CD4-positive, alpha-beta T cell treated with Interleukin-15 for 4 hours (primary cell): ENCODE results near the gene WNT6.

Source experiments
- DNase-seq: peaks from one replicate; pipeline ENCODE4 v3.0.0-alpha.2; 2020; ENCODE audit warnings: low spot score

WNT6 gene

DNA sequence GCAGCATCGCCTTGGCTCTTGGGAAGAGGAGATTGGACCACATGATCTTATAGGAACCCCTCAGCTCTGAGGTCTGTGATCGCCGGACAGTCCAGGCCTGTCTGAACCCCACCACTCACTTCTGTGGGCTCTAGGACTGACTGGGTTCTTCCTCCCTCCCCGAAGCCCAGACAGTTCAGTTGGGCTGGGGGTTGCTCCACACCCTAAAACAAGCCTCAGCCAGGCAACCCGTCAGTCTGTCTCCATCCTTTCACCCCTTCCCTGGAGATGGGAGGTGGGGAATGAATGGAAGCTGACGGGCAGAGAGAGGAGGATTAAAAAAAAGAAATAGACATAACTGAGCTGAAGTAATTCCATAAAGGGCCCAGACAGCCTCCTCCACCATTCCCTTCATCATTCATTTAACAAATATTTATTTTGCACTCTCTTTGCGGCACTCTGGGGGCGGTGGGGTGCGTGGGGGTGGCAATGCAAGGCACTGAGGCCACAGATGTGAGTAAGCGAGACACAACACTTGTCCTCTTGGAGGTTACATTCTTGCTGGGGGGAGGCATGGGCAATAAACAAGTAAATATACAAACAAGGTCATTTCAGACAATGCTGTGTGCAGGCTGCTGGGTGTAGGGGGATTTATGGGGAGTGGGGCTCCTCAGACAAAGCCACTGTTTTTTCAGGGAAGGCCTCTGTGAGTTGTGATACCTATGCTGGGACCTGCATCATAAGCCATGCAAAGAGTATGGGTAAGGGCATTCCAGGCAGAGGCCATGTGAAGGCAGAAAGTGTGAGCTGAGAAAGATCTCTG is 33.9 kb downstream of the WNT6 start:
- no peak for DNase-seq

GRCh38 chr2:218894151-218894879 is 34.7 kb downstream of the WNT6 start:
- DNase-seq: no peak

- no peak for DNase-seq
Observed at GRCh38 chr2:218894880-218895157, 35.2 kb downstream of the WNT6 start.

- no peak for DNase-seq
Observed at GRCh38 chr2:218895326-218895725, 35.7 kb downstream of the WNT6 start.

- DNase-seq: no peak
Observed at GRCh38 chr2:218895759-218896500, 36.3 kb downstream of the WNT6 start.

DNA sequence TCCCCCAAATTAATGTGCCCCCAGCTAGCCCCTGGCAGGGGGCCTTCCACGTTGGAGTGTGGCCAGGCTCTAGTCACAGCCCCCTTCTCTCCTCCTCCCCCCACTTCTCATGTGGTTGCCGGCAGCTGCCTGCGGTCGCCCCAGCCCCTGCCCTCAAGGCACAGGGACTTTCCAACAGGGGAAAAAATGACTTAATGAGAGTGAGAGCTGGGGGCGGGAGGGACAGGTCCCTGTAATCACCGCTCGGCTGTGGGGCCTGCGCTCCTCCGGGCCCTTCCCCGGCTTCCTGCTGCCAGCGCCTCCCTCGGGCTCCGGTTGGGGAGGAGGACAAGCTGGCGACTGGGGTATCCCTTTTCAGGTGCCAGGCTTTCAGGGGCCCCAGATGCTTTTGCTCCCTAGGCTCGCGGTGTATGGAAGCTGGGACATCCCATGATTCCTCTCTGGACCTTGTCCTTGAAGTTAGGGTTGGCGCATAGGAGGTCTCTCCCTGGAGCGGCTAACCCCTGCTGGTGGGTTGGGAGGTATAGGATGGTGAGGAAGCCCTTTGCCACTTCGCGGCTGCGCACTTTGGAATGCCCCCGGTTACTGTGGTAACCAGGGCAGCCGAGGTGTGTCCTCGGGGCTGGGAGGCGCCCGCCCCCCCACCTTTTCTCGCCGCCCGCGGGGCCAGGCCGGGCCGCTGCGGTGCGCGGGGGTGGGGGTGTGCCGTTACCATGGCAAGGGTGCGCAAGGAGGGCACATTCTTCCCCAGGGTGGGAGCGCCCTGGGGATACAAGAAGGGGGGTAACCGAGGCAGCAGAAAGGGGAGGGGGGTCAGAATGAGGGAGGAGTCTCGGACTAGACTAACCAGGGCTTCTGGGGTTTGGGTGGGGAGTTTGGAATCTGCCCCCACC is 37.1 kb downstream of the WNT6 start:
- peak; percentile 91 for DNase-seq

DNA sequence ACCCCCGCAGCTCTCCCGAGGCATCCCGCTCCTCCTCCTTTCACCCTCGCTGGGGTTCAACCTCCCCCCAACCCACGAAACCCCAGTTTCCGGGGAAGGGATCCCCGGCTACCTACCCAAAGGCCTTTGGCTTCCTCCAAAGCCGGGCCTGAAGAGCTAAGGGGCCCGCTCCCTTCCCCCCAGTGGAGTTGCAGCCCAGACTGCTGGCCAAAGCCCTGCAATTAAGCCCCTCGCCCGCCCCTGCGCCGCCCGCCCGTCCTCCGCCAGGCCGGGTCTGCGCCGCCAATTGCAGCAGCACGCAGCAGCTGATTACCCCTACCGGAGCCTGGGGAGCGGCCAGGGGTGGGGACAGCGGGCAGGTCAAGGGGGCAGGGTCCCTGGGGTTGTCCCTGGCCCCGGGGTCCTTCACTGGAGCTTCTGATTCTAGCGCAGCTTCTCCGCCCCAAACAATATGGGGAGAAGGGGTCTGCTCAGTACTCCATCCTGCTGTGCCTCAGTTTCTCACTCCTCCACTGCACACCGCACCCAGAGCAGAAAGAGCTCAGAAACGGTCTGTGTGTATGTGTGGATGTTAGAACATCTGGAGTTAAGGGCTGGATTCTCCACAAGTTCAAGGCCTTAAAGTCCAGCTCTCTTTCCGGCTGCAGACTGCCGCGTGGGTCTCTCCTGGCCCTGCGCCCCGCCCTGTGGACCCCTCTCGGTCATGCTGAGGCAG is 37.9 kb downstream of the WNT6 start:
- peak; percentile 35 for DNase-seq

DNA sequence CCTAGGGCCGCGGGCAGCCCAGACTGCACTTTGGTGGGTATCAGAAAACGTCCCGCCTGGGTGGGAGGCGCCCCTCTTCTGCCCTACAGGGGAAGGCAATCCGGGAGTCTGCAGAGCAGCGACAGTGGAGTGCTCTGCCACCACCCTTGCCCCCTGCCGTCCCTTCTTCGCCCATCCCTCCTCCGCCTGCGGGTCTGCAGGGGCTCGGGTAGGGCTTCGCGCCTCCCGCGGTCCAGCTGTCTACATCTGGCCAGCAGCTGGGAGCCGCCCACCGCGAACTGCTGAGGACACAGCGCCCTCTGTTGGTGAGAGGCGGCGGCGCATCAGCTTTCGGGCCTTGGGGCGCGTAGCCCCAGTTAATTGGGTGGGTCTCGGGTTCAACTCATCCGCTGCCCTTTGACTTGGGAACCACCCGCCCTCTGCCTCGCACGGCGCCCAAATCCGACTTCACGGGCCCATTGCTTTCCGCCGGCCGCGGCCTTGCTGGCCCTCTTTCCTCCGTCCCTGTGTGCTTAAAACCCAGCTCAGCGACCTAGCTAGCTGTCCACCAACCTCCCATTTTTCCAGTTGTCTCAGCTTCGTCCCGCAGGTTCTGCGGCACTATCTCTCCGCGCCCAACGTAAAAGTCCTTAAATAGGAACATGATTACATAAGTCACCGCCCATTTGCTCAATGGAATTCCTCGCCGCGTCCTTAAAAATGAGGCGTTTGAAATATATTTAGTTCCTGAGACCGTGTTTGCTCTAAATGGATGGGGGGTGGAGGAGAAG is 38.7 kb downstream of the WNT6 start:
- peak; percentile 83 for DNase-seq

DNA sequence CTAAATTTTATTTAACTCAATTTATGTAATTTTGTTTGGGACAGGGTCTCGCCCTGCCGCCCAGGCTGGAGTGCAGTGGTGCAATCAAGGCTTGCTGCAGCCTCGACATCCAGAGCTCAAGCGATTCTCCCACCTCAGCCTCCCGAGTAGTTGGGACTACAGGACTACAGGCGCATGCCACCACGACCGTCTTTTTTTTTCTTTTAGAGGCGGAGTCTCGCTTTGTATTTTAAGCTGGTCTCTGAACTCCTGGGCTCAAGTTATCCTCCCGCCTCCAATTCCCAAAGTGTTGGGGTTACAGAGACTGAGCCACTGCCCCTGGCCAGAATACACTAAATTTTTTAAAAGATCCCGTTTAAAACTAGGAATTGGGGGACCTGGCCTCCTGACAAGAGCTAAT is 39.5 kb downstream of the WNT6 start:
- no peak for DNase-seq

- no peak for DNase-seq
Observed at GRCh38 chr2:218902427-218902826, 42.8 kb downstream of the WNT6 start.

DNA sequence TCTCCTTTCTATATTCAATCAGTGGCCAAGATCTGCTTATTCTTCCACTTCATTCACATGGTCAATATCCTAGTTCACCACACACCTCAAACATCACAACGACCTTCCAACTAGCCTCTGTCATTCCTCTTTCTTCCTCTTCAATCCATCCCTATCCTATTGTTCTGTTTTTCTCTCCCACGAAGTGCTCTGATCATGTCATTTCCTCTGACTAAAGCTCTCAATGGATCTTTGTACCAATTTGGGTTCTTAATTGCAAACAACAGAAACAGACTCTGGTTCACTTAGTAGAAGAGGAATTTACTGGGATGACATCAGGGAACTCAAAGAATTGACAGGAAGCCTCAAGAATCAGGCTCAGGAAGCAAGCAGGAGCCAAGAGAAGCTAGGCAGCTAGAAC is 44.6 kb downstream of the WNT6 start:
- no peak for DNase-seq

GRCh38 chr2:218908721-218909619 is 49.4 kb downstream of the WNT6 start:
- peak; percentile 87 for DNase-seq

GRCh38 chr2:218910741-218911140 is 51.1 kb downstream of the WNT6 start:
- DNase-seq: no peak

- no peak for DNase-seq
Observed at GRCh38 chr2:218920504-218920903, 60.9 kb downstream of the WNT6 start.
